NCI-H526 treated with DMSO at 0.1 percent for 48 hours (cell line): ENCODE results near the gene SPX.

Experiments
- DNase-seq: peaks from one replicate; lab custom pipeline; 2025; lab: John Stamatoyannopoulos, UW

Gene SPX

GRCh38 chr12:21580748-21581516 lies 54.8 kb downstream of the SPX start:
- DNase-seq = no peak
